Gastroesophageal sphincter (tissue), 4 donors: ENCODE results near the gene PARD3B. TPM values are rescaled to one million over a fixed set of nuclear protein-coding genes. Genes with fewer than 3 reads are reported as not detected.

ENCODE experiments used
- ATAC-seq: fragments of 150-250 bp; one replicate; pipeline ENCODE4 v1.9.1; 2016; ENCODE audit warnings: mild to moderate bottlenecking, moderate library complexity
- H3K27ac ChIP-seq, 4 donors: fragments of 200-600 bp; sonication (generic) in 3 of 4; 1 replicate in 3 of 4; 2 replicates in 1 of 4; pipeline ENCODE4 v1.5.1; 2016 to 2019
- H3K27me3 ChIP-seq: fragments of 200-600 bp; sonication (generic); one replicate; pipeline ENCODE4 v1.5.1; 2019
- H3K36me3 ChIP-seq, 2 donors: fragments of 200-600 bp; sonication (generic); one replicate each; pipeline ENCODE4 v1.5.1; 2019; ENCODE audit warnings: control low read depth in 1 of 2
- H3K4me1 ChIP-seq, 3 donors: fragments of 200-600 bp; sonication (generic); 1 replicate in 2 of 3; 2 replicates in 1 of 3; pipeline ENCODE4 v1.5.1; 2016 to 2019; ENCODE audit warnings: control low read depth in 2 of 3
- H3K4me3 ChIP-seq, 2 donors: fragments of 200-600 bp; sonication (generic); one replicate each; pipeline ENCODE4 v1.5.1; 2019; ENCODE audit warnings: mild to moderate bottlenecking in 1 of 2, moderate library complexity in 1 of 2
- H3K9me3 ChIP-seq, 3 donors: fragments of 200-600 bp; sonication (generic); one replicate each; pipeline ENCODE4 v1.5.1; 2017 to 2019; ENCODE audit warnings: control low read depth in 2 of 3
- EP300 ChIP-seq: sonication (generic); formaldehyde crosslinking; IDR thresholded peaks from one replicate; pipeline ENCODE4 v1.6.1; 2017; ENCODE audit warnings: antibody characterized with exemption, mild to moderate bottlenecking
- POLR2A ChIP-seq, 2 donors: fragments of 450-650 bp; IDR thresholded peaks; one replicate each; pipeline ENCODE4 v1.6.1; 2017; ENCODE audit warnings: antibody characterized with exemption in 2 of 2, mild to moderate bottlenecking in 2 of 2, moderate library complexity in 1 of 2
- POLR2AphosphoS5 ChIP-seq: sonication (generic); formaldehyde crosslinking; IDR thresholded peaks from one replicate; pipeline ENCODE4 v1.6.1; 2017; ENCODE audit warnings: antibody characterized with exemption
- WGBS, 2 donors: methylation state at CpG; one replicate each; pipeline ENCODE4 v1.1.5; 2018; ENCODE audit warnings: low coverage in 1 of 2; 5-methylcytosine and 5-hydroxymethylcytosine counted together
- total RNA-seq, 4 donors: library from RNA; depleted of rRNA; stranded (reverse); fragments of >200 nt; gene quantifications; one replicate each; pipeline ENCODE4 v1.1.0, GENCODE V29; 2016
- TF ChIP-seq, protein P1 (sequence below), 4 experiments: fragments of 200-600 bp in 2 of 4; fragments of 450-650 bp in 2 of 4; sonication (generic) in 1 of 4; IDR thresholded peaks; one replicate each; pipeline ENCODE4 v1.5.1; 2017 to 2019; ENCODE audit warnings: antibody characterized with exemption in 4 of 4, mild to moderate bottlenecking in 2 of 4, moderate library complexity in 2 of 4

The PARD3B gene
- total RNA-seq, 4 donors from 2014 or later, result 29.6 to 42.2 (median 41.0) TPM

DNA sequence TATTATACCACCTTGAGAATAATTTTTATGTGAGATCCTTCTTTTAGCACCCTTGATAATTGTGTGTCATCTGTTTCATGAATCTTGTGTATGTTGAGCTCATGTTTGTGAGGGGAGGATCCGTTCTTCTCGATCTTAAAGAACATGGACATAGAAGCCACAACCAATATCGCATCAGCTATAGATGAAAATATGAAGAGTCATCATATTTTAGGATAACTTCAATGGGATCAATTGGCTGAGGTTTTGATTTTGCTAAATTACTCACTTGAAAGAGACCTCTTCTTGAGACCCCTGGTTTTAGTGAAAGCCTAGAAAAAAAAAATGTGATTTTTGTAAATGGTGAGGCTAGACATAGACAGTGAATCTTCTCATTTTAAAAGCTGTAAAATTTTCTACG, 751.7 kb downstream of the PARD3B start:
- ATAC-seq, result no peak
- no peak for TF ChIP-seq POLR2AphosphoS5
- Histone ChIP-seq H3K4me1 (no peaks in the 10 kb centered on the region), H3K27ac (no peak overlapping the region), H3K27me3 (no peaks in the 10 kb centered on the region), H3K4me3 (no peak overlapping the region), H3K36me3 (peaks cover 0 to 10% of the 10 kb centered on the region in 2 donors), H3K9me3 (no peaks in the 10 kb centered on the region)
- 94 to 97% methylated on average over 4 of the region's 4 CpGs for WGBS, 2 donors

DNA sequence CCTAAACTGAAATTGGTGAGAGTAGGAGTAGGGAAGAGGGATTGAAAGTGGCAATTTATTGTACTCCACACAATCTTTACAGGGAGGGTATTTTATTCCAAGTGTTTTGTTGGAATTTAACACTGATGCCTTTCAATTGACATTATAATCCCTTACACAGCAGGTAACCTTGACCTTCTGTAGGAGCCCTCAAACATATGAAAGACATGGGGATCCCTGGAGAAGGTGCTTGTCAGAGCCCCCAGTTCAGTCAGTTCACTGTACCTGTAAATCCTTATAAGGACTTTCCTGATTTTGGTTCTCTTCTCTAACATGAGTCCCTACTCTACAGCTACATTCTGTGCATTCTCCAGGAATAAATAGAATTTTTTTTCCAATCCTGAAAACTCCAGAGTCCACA, 752.1 kb downstream of the PARD3B start:
- no peaks in the 10 kb centered on the region for H3K4me1 ChIP-seq
- H3K27me3 ChIP-seq, result no peaks in the 10 kb centered on the region
- H3K4me3 ChIP-seq, result no peak overlapping the region
- TF ChIP-seq, protein P1, sequence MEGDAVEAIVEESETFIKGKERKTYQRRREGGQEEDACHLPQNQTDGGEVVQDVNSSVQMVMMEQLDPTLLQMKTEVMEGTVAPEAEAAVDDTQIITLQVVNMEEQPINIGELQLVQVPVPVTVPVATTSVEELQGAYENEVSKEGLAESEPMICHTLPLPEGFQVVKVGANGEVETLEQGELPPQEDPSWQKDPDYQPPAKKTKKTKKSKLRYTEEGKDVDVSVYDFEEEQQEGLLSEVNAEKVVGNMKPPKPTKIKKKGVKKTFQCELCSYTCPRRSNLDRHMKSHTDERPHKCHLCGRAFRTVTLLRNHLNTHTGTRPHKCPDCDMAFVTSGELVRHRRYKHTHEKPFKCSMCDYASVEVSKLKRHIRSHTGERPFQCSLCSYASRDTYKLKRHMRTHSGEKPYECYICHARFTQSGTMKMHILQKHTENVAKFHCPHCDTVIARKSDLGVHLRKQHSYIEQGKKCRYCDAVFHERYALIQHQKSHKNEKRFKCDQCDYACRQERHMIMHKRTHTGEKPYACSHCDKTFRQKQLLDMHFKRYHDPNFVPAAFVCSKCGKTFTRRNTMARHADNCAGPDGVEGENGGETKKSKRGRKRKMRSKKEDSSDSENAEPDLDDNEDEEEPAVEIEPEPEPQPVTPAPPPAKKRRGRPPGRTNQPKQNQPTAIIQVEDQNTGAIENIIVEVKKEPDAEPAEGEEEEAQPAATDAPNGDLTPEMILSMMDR (IDR thresholded peaks at IDR 0.05), result no peak
- no peak for TF ChIP-seq POLR2A (IDR thresholded peaks at IDR 0.05)
- TF ChIP-seq EP300, result no peak
- TF ChIP-seq POLR2AphosphoS5, result no peak
- ATAC-seq, result no peak
- H3K9me3 ChIP-seq, result no peaks in the 10 kb centered on the region
- no peak overlapping the region for H3K27ac ChIP-seq
- peaks cover 0 to 11% of the 10 kb centered on the region in 2 donors for H3K36me3 ChIP-seq

DNA sequence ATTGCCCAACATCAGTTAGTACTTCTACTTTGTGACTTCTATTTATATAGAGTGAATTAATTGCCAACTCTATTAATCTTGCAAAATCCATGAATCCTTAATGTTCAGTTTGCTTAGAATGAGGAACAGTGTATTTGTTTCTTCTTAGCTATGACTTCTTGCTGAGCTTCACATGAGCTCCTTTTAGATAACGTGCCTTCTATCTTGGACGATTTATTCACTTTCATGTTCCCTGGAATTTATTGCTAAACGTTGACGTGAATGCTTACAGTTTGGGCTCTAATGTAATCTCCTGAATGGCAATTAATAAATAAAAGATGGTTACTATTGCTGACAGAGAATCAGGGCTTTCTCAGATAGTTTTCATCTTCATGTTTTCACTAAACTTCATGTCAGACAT, 752.6 kb downstream of the PARD3B start:
- TF ChIP-seq POLR2A (IDR thresholded peaks at IDR 0.05), result no peak
- no peak for TF ChIP-seq POLR2AphosphoS5
- ATAC-seq, result no peak
- no peaks in the 10 kb centered on the region for H3K4me1 ChIP-seq
- WGBS, 2 donors, result 62 to 66% methylated on average over 4 of the region's 4 CpGs
- H3K4me3 ChIP-seq, result no peak overlapping the region
- H3K9me3 ChIP-seq, result no peaks in the 10 kb centered on the region
- no peaks in the 10 kb centered on the region for H3K27me3 ChIP-seq
- H3K36me3 ChIP-seq, result peaks cover 0 to 16% of the 10 kb centered on the region in 2 donors
- H3K27ac ChIP-seq, result no peak overlapping the region

- TF ChIP-seq, protein P1 (IDR thresholded peaks at IDR 0.05), result no peak
- TF ChIP-seq EP300 (no peak), POLR2A (IDR thresholded peaks at IDR 0.05) (no peak), POLR2AphosphoS5 (no peak)
- H3K36me3 ChIP-seq, result no peaks in the 10 kb centered on the region
- 66 to 72% methylated on average over 5 of the region's 5 CpGs for WGBS, 2 donors
- no peak overlapping the region for H3K27ac ChIP-seq
- no peak for ATAC-seq
- no peaks in the 10 kb centered on the region for H3K9me3 ChIP-seq
- H3K27me3 ChIP-seq, result no peaks in the 10 kb centered on the region
- no peaks in the 10 kb centered on the region for H3K4me1 ChIP-seq
- no peak overlapping the region for H3K4me3 ChIP-seq
These were observed 765.9 kb downstream of the PARD3B start for GRCh38 chr2:205311201-205311600.

DNA sequence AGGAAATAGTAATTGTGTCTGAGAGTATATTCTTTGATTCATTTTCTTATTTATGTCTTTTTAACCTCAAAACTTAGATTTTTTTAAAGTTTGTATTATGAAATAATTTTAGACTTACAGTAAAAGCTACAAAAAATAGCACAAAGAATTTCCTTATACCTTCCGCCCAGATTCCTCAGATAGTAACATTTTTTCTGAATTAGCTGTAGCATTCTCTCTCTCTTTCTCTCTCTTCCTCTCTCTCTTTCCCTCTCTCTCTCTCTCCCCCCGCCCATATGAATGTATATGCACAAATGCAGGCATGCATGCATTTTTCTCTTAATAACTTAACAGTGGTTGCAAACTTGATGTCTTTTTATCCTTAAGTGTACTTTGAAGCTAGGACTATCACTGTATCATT, 776.0 kb downstream of the PARD3B start:
- no peak for ATAC-seq
- Histone ChIP-seq H3K36me3 (no peaks in the 10 kb centered on the region), H3K4me3 (no peak overlapping the region), H3K9me3 (no peaks in the 10 kb centered on the region), H3K4me1 (no peaks in the 10 kb centered on the region), H3K27ac (no peak overlapping the region), H3K27me3 (no peaks in the 10 kb centered on the region)
- TF ChIP-seq, protein P1 (IDR thresholded peaks at IDR 0.05), result no peak
- TF ChIP-seq EP300, result no peak
- no peak for TF ChIP-seq POLR2AphosphoS5
- TF ChIP-seq POLR2A (IDR thresholded peaks at IDR 0.05), result no peak
- WGBS, 2 donors, result 88 to 100% methylated on average over 2 of the region's 2 CpGs

- WGBS, 2 donors, result 96 to 97% methylated on average over 2 of the region's 2 CpGs
- H3K27me3 ChIP-seq, result no peaks in the 10 kb centered on the region
- H3K9me3 ChIP-seq, result no peaks in the 10 kb centered on the region
- H3K4me1 ChIP-seq, result no peaks in the 10 kb centered on the region
- ATAC-seq, result no peak
- no peak overlapping the region for H3K4me3 ChIP-seq
- no peak overlapping the region for H3K27ac ChIP-seq
- no peaks in the 10 kb centered on the region for H3K36me3 ChIP-seq
- TF ChIP-seq POLR2A (IDR thresholded peaks at IDR 0.05) (no peak), POLR2AphosphoS5 (no peak), EP300 (no peak)
- TF ChIP-seq, protein P1 (IDR thresholded peaks at IDR 0.05), result peak in 2 of 4 experiments; percentile 12 to 28
These were observed 778.7 kb downstream of the PARD3B start for GRCh38 chr2:205323929-205324328.
